Measurements from ENCODE around the gene TM2D3. TPM values are rescaled to one million over a fixed set of nuclear protein-coding genes. Genes with fewer than 3 reads are reported as not detected.

The TM2D3 gene
- total and polyA plus RNA-seq, 2 of the 8 experiments (the other 6 are each of a cell fraction or from before 2014, with no cell fraction given), result 26.4 to 28.0 TPM

DNA sequence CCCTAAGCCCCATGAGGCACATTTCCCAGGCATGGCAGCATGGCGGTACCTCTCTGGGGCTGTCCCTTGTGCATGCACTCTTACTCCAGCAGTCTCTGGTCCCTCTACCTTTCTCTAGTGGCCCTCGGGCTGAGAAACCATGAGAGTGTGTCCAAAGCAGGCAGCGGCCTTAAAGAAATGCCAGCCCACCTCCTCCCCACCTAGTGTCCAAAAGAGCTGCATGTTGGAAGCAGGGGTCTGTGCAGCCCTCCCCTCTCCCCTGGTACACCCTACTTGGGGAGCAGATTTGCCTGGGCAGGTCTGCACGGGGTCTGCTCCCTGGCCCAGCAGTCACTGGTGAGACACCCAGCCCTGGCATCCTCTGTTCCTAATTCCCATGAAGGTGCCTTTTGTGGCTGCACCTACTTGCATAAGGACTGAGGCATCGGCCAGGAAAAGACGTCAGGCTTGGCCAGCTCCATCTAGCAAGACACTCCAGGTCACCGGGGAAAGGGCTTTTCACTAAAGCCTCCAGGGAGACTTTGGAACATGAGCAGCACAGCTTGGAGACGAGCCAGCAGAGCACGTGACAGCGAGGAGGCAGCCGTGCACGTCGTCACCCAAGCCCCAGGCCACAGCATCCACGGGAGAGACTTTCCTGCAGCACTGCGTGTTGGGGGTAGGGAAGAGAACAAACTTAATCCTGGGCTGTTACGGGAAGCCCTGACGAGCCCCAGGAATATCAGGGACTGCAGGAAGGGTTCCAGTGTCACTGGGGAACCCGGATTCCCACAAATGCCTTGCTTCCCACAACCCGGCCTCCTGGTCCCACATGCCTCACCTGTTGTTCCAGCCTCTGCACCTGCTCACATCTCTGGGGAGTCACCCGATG, 38.8 kb downstream of the TM2D3 start:
- H3K27me3 ChIP-seq (replicated peaks in 1 of 4; ENCODE audit: control insufficient read depth in 3 of 4, extremely low read depth in 1 of 4, insufficient read depth in 3 of 4, low read length in 3 of 4), result peaks cover 0 to 2% (median 0%) of the 10 kb centered on the region in 4 experiments; a peak in 3 of 7 replicates
- no peak overlapping the region for H3K27ac ChIP-seq (ENCODE audit: low read depth, low read length)
- peak overlapping the region; percentile 32; the same call in 1 of the 2 replicates for H3K18ac ChIP-seq (ENCODE audit: extremely low read depth, low read length)
- no peak for DNase-seq (ENCODE audit: low read depth in 1 of 2, low spot score in 2 of 2)
- peaks cover 5 to 16% (median 11%) of the 10 kb centered on the region in 4 experiments for H3K4me1 ChIP-seq (replicated peaks in 1 of 4; ENCODE audit: control insufficient read depth in 3 of 4, insufficient read depth in 4 of 4, low read length in 3 of 4)
- H2AFZ ChIP-seq (ENCODE audit: low read length), result no peak overlapping the region
- no peak overlapping the region for H2BK20ac ChIP-seq (ENCODE audit: low read length)
- H3K14ac ChIP-seq (ENCODE audit: insufficient read length), result no peak overlapping the region
- H3K9ac ChIP-seq (replicated peaks in 1 of 4; ENCODE audit: extremely low read depth in 1 of 4, low read depth in 3 of 4, low read length in 3 of 4), result no peak overlapping the region
- H3K36me3 ChIP-seq (ENCODE audit: control insufficient read depth in 2 of 4, insufficient read depth in 4 of 4, low read length in 3 of 4), result no peaks in the 10 kb centered on the region
- H4K91ac ChIP-seq (replicated peaks; ENCODE audit: insufficient read length, low read length), result no peak overlapping the region
- no peak overlapping the region for H3K4me2 ChIP-seq (ENCODE audit: insufficient read depth in 1 of 2, low read depth in 2 of 2, low read length in 2 of 2)
- no peaks in the 10 kb centered on the region for H3K79me2 ChIP-seq (ENCODE audit: control insufficient read depth in 1 of 2, insufficient read depth in 2 of 2, low read length in 2 of 2)
- no peaks in the 10 kb centered on the region for H3K23me2 ChIP-seq (ENCODE audit: low read depth, low read length)
- no peak overlapping the region for H3K23ac ChIP-seq (ENCODE audit: insufficient read length)
- no peak overlapping the region for H4K8ac ChIP-seq (ENCODE audit: extremely low read depth, insufficient read depth, low read length)
- ChIA-PET CTCF (ENCODE audit: partially characterized antibody) (interaction anchor here (1.0 to 6.5 kb wide), 2 partner anchors 26 to 294 kb away, joined by 3 to 70 read pairs; no protein-coding TSS in a partner anchor), POLR2A (ENCODE audit: partially characterized antibody) (no interaction called here)
- no peak overlapping the region for H2BK120ac ChIP-seq (replicated peaks; ENCODE audit: low read depth, low read length)
- H3K79me1 ChIP-seq (ENCODE audit: low read depth, low read length), result no peaks in the 10 kb centered on the region
- H2BK15ac ChIP-seq (ENCODE audit: low read length), result no peak overlapping the region
- H3K56ac ChIP-seq (replicated peaks; ENCODE audit: insufficient read length, low read depth, low read length), result no peak overlapping the region
- H3K4me3 ChIP-seq (ENCODE audit: extremely low read depth in 1 of 4, insufficient read depth in 2 of 4, low read depth in 3 of 4, low read length in 4 of 4), result no peak overlapping the region
- H3K4ac ChIP-seq (replicated peaks; ENCODE audit: insufficient read length, low read depth, low read length), result no peak overlapping the region
- no peak overlapping the region for H2AK5ac ChIP-seq (ENCODE audit: low read depth, low read length)
- 91% methylated on average over 20 of the region's 20 CpGs; no CpG with 5 or more reads in 1 of the 2 experiments for WGBS, 2 experiments (ENCODE audit: extremely low coverage in 1 of 2, insufficient coverage in 1 of 2, insufficient read length in 1 of 2, insufficient replicate concordance in 2 of 2, low coverage in 1 of 2, low lambda C conversion rate in 2 of 2, missing lambda C conversion rate in 1 of 2)
- H2BK12ac ChIP-seq (ENCODE audit: low read depth, low read length), result no peak overlapping the region; the same call in 1 of the 2 replicates
- no peak overlapping the region for H4K5ac ChIP-seq (ENCODE audit: insufficient read length, low read depth, low read length)
- no peak for FAIRE-seq
- no peak overlapping the region for H2BK5ac ChIP-seq (ENCODE audit: low read depth, low read length)
- no peaks in the 10 kb centered on the region for H4K20me1 ChIP-seq (replicated peaks in 1 of 2; ENCODE audit: control insufficient read depth in 1 of 2, insufficient read depth in 2 of 2, low read length in 2 of 2)
- H3K9me3 ChIP-seq (ENCODE audit: insufficient read depth in 2 of 2, low read depth in 1 of 2, low read length in 1 of 2), result no peaks in the 10 kb centered on the region
- no peak for TF ChIP-seq BCL11A (IDR thresholded peaks at IDR 0.05; ENCODE audit: low read depth in 2 of 2, low read length in 2 of 2)
- no peak for TF ChIP-seq KDM4A (IDR thresholded peaks at IDR 0.05; ENCODE audit: low read depth, low read length, severe bottlenecking)
- no peak for TF ChIP-seq EZH2 (IDR thresholded peaks at IDR 0.05; ENCODE audit: low read depth, low read length, severe bottlenecking)
- no peak for TF ChIP-seq TAF7 (optimal IDR thresholded peaks at IDR 0.05; ENCODE audit: borderline replicate concordance, low read depth, low read length)
- no peak for TF ChIP-seq GTF2F1 (IDR thresholded peaks at IDR 0.05; ENCODE audit: borderline replicate concordance, low read depth, low read length)
- TF ChIP-seq MAFK (IDR thresholded peaks at IDR 0.05; ENCODE audit: low read depth, low read length), result no peak
- TF ChIP-seq, protein P1, sequence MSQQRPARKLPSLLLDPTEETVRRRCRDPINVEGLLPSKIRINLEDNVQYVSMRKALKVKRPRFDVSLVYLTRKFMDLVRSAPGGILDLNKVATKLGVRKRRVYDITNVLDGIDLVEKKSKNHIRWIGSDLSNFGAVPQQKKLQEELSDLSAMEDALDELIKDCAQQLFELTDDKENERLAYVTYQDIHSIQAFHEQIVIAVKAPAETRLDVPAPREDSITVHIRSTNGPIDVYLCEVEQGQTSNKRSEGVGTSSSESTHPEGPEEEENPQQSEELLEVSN (IDR thresholded peaks at IDR 0.05), result no peak
- no peak for TF ChIP-seq CBX5 (IDR thresholded peaks at IDR 0.05; ENCODE audit: low read depth, low read length)
- no peak for TF ChIP-seq SRF (IDR thresholded peaks at IDR 0.05; ENCODE audit: low read depth, low read length)
- no peak for TF ChIP-seq RFX5 (IDR thresholded peaks at IDR 0.05; ENCODE audit: borderline replicate concordance, low read depth, low read length)
- TF ChIP-seq JUND (IDR thresholded peaks at IDR 0.05; ENCODE audit: low read length), result no peak
